ENCODE results near the gene KLHDC9. TPM values are rescaled to one million over a fixed set of nuclear protein-coding genes. Genes with fewer than 3 reads are reported as not detected.

Gene KLHDC9
- total RNA-seq, 1 donor: 2.2 TPM

DNA sequence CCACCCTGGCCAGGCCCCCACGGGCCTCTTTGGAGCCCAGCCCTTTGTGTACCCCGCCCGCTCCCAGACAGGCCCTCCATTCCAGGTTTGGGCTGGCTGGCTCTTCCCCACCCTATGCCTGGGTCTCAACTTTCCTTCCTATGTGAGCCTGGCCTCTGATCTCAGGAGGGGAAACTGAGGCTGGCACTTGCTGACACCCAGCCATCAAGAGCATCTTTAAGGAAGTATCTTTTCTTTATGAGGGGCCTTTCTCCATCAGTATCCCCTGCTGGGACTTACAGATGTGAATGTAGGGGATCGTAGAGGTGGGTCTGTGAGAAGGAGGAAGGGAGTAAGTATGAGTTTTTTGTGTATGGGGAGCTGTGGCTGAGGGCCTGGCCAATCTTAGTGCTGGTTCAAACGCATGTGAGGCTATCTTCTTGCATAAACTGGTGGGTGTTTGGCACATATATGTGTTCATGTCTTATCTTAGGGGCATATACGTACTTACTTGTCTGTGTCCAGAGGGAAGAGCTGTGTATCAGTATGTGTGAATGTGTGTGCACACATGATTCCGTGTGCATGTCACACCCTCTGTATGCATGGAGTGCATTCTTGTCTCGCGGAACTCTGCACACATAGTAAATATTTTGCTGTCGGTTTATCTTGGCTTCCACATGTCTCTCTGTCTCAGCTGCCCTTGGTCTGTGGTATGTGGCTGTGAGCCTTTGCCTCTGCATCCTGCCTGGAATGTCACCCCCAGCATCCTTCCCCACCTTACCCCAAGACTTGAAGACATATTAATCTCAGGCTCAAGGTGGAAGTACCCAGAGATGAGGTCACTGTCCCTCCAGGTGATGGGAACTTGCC is 14.2 kb upstream of the KLHDC9 start:
- TF ChIP-seq, protein P1, sequence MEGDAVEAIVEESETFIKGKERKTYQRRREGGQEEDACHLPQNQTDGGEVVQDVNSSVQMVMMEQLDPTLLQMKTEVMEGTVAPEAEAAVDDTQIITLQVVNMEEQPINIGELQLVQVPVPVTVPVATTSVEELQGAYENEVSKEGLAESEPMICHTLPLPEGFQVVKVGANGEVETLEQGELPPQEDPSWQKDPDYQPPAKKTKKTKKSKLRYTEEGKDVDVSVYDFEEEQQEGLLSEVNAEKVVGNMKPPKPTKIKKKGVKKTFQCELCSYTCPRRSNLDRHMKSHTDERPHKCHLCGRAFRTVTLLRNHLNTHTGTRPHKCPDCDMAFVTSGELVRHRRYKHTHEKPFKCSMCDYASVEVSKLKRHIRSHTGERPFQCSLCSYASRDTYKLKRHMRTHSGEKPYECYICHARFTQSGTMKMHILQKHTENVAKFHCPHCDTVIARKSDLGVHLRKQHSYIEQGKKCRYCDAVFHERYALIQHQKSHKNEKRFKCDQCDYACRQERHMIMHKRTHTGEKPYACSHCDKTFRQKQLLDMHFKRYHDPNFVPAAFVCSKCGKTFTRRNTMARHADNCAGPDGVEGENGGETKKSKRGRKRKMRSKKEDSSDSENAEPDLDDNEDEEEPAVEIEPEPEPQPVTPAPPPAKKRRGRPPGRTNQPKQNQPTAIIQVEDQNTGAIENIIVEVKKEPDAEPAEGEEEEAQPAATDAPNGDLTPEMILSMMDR (IDR thresholded peaks at IDR 0.05; ENCODE audit: insufficient read depth, low read depth, low read length): no peak
- DNase-seq (ENCODE audit: low read depth): peak; percentile 49
- H3K4me3 ChIP-seq (ENCODE audit: low read depth, low read length): no peak overlapping the region

GRCh38 chr1:161084597-161084988 is 13.6 kb upstream of the KLHDC9 start:
- no peak overlapping the region for H3K4me3 ChIP-seq (ENCODE audit: low read depth, low read length)
- TF ChIP-seq, protein P1 (IDR thresholded peaks at IDR 0.05; ENCODE audit: insufficient read depth, low read depth, low read length): no peak
- DNase-seq (ENCODE audit: low read depth): no peak

DNA sequence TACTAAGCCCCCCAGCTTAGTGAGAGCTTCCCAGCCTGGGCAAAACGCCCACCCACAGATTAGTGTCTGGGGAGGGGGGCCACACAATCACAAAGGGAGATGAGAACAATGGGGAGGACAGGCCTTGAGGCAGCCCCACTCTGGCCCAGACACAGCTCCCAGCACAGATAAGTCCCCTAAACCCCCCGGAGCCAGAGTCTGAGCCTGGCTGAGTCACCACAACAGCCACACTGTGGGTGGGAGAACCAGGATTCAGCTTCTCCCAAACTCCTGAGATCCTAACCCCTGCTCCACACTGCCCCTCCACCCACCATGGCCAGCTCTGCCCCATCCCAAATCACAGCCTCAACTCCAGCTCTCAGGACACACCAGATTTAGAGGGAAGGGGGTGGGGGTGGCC is 13.0 kb upstream of the KLHDC9 start:
- peak; percentile 61 for DNase-seq (ENCODE audit: low read depth)
- TF ChIP-seq, protein P1 (IDR thresholded peaks at IDR 0.05; ENCODE audit: insufficient read depth, low read depth, low read length): no peak
- H3K4me3 ChIP-seq (ENCODE audit: low read depth, low read length): no peak overlapping the region

DNA sequence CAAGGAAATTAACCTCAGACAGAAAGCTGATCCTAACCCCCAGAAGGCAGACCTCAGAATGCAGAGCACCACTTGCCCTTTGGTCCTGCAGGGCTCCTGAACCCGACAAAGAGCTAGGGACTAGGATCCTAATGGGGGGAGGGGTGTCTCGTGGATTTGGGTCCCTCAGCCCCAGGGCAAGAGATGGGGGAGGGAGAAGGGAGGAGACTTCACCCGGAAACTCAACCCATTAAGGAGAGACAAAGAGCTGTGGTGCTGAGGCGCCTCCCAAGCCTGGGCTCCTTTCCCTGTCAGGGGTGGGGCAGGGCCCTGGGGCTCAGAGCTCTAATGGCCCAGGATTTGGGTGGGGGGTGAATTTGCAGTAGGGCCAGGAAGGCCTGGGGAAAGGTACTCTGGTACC is 11.7 kb upstream of the KLHDC9 start:
- TF ChIP-seq, protein P1 (IDR thresholded peaks at IDR 0.05; ENCODE audit: insufficient read depth, low read depth, low read length): no peak
- DNase-seq (ENCODE audit: low read depth): no peak
- H3K4me3 ChIP-seq (ENCODE audit: low read depth, low read length): no peak overlapping the region

GRCh38 chr1:161088587-161089110 is 9.5 kb upstream of the KLHDC9 start:
- no peak overlapping the region for H3K4me3 ChIP-seq (ENCODE audit: low read depth, low read length)
- no peak for DNase-seq (ENCODE audit: low read depth)
- TF ChIP-seq, protein P1 (IDR thresholded peaks at IDR 0.05; ENCODE audit: insufficient read depth, low read depth, low read length): no peak

- TF ChIP-seq, protein P1 (IDR thresholded peaks at IDR 0.05; ENCODE audit: insufficient read depth, low read depth, low read length): no peak
- no peak for DNase-seq (ENCODE audit: low read depth)
- no peak within 1 kb of the TSS for H3K4me3 ChIP-seq (ENCODE audit: low read depth, low read length)
Observed at GRCh38 chr1:161089251-161089924, 8.8 kb upstream of the KLHDC9 start, which contains the start of gene NECTIN4. NECTIN4 (minus strand) TSS chr1:161089558; CDS start chr1:161089296, 262 bp downstream.
